OCI-M2 (cell line): Measurements from ENCODE around the gene KLHL36.

Experiments
- DNase-seq: peaks from one replicate; lab custom pipeline; 2025; ENCODE audit not compliant: unreplicated experiment; lab: John Stamatoyannopoulos, UW

Gene KLHL36

GRCh38 chr16:84641643-84642358 is 6.5 kb upstream of the KLHL36 start:
- no peak for DNase-seq

DNA sequence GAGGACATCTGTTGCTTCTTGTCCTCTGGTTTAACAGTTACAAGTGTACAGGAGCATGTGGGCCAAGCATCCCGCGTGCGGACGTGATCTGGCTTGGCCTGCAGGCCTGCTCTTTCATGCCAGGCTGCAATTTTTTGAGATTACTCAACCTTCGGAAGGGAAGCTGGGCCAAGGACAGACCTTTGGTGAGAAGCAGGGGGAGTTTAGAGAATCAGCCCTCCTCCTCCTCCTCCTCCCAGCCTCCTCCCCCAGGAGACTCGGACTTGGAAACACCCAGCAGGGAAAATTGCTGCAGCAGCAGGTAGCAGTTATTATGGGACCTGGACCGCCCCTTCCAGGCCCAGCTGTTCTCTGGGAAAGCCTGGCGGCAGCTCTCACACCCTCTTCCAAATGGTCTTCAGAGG is 5.1 kb upstream of the KLHL36 start:
- DNase-seq, result no peak

DNA sequence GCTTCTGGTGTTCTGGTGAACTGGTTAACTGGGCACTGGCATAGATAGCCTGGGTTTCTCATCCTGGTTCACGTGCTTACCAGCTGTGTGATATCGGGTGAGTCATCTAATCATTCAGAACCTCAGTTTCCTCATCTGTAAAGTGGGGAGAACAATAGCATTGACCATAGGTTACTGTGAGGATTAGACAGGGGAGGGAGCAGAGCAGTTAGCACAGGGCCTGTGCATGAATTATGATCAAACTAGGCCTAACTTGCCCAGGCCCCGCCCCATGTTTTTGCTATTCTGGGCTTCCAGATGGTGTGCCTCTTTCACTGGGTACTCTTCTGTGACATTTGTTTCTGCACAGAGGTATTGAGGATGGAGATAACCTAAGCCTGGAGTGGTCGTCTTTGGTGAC is 4.6 kb upstream of the KLHL36 start:
- no peak for DNase-seq

DNA sequence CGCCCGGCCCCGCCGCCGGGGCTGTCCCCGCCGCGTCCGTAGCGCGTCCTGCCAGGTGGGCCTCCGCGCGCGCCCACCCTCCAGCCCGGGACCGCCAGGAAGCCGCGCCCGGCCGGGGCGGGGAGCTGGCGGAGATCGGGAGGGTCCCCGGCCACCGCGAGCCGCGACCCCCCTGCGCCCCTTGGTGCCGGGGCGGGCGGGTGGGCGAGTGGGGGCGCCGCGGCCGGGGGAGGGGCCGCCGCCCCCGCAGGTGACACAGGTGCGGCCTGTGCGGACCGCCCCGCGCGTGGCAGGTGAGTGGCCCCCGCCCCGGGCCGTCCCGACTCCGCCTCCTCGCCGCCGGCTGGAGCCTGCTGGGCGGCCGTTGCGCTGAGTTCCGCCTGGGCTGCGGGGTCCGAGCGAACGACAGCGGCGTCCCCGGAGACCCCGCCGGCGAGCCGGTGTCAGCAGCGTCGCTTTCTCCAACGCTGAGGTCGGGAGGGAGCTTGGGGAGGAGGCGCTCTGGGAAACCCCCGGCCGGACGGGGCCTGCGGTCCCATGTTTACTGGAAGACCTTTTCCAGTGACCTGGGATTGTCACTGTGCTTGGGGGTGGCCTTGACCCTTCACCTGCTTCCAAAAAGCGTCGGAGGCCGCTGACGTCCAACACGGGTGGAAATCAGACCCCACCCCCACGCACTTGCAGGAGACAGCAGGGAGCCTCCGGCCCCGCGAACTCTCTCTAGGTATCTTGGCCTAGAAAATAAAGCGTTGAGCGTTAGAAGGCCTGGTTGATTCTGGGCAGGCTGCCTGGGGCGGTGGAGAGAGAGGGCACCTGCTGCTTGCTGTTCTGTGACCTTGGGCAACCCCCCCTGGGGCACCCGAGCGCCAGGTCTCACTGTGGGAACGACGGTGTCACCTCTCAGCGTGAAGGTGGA is 542 bp downstream of the KLHL36 start:
- no peak for DNase-seq

DNA sequence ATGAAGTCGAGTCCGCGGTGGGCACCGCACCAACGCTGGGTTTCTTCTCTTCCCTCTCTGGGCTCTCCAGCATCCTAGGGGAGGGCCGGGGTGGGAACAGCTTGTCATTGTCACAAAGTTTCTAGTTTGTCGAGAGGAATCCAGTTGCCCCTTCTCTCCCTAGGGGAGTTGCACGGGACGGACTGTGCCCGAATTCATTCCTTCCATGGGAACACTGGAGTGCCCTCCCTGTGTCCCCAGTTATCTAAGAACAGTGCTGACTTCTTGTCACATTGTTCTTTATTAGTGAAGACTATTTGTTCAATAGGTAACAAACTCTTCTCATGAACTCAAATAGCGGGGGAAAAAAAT is 1.2 kb downstream of the KLHL36 start:
- no peak for DNase-seq

- DNase-seq, result no peak
These were observed 2.0 kb downstream of the KLHL36 start for GRCh38 chr16:84650062-84650991.

- DNase-seq, result no peak
These were observed 4.3 kb downstream of the KLHL36 start for GRCh38 chr16:84652566-84652965.

- DNase-seq, result no peak
These were observed 5.9 kb downstream of the KLHL36 start for GRCh38 chr16:84654238-84654637.

GRCh38 chr16:84654998-84655397 is 6.7 kb downstream of the KLHL36 start:
- DNase-seq, result no peak

DNA sequence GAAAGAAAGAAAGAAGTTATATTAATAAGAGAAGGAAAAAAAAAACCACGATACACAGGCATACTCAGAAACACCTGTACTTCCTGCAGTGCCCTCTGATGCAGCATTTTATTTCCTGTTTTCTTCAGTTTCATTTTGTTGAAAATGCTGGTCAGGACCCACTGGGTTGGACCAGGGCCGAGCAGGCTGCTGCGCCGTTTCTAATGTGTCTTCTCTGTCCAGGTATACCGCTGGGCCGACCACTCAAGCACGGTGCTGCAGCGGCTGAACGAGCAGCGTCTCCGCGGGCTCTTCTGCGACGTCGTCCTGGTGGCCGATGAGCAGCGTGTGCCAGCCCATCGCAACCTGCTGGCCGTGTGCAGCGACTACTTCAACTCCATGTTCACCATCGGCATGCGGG is 8.3 kb downstream of the KLHL36 start:
- no peak for DNase-seq

GRCh38 chr16:84657229-84657837 is 9.0 kb downstream of the KLHL36 start:
- DNase-seq, result no peak

- no peak for DNase-seq
These were observed 10.4 kb downstream of the KLHL36 start for GRCh38 chr16:84658690-84659089.

GRCh38 chr16:84659656-84660300 is 11.5 kb downstream of the KLHL36 start:
- no peak for DNase-seq

DNA sequence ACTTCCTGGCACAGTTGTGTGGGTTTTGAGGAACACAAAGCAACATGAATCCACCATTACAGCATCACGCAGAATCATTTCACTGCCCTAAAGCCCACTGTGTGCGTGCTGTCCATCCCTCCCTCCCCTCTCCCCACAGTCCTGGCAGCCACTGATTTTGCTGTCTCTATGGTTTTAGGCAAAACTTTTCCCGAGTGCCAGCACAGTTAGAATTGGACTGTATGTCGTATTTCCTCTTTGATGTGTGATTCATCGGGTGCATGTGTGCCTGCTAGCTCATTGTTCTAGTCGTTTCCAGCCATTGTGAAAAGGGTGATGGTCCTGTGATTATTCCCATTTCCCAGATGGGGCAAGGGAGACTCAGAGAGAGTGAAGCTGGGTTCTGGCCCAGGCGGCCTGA is 12.7 kb downstream of the KLHL36 start:
- no peak for DNase-seq

- no peak for DNase-seq
These were observed 13.2 kb downstream of the KLHL36 start for GRCh38 chr16:84661418-84662060.

DNA sequence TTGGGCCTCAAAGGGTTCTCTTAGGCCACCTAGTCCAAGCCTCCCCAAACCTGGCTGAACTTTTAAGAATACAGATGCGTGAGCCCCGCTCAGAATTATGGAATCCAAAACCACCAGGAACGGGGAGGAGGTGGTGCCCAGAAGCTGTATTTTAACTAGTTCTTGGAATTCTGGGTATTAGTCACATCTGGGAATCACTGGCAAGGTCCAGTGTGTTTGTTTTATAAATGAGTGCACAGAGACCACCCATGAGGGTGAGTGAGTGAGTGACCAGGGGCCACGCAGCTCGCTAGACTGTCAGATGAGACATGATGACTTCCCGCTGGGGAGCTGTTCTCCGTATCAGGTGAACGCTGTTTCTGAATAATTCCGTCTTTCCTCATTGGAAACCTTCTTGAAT is 14.2 kb downstream of the KLHL36 start:
- DNase-seq, result no peak

- DNase-seq, result no peak
These were observed 15.3 kb downstream of the KLHL36 start for GRCh38 chr16:84663433-84664101.

- DNase-seq, result no peak
These were observed 17.0 kb downstream of the KLHL36 start for GRCh38 chr16:84665359-84665758.

DNA sequence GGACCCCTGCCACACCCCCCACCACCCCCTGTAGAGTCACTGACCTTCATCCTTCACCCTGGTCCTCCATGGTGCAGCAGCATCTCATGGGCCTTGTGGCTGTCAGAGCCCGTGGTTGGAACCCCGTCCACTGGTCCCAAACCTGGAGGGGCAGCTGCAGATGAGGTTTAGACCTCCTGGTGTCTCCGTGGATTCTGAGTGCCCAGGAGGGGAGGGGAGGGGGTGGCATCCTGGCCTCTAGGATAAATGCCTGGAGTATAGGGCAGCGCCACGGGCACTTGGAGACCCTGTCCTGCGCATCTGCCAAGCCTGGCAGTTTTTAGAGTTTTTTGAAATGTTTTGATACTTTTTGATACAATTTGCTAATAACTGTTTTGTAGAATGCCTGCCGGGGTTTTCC is 17.5 kb downstream of the KLHL36 start:
- DNase-seq, result no peak
